Ammon's horn (tissue), 1 donor: ENCODE data around the gene USP3.

ENCODE experiments used
- DNase-seq: peaks from one replicate; pipeline ENCODE4 v3.0.0-alpha.2; 2016; ENCODE audit warnings: low spot score

The USP3 gene

DNA sequence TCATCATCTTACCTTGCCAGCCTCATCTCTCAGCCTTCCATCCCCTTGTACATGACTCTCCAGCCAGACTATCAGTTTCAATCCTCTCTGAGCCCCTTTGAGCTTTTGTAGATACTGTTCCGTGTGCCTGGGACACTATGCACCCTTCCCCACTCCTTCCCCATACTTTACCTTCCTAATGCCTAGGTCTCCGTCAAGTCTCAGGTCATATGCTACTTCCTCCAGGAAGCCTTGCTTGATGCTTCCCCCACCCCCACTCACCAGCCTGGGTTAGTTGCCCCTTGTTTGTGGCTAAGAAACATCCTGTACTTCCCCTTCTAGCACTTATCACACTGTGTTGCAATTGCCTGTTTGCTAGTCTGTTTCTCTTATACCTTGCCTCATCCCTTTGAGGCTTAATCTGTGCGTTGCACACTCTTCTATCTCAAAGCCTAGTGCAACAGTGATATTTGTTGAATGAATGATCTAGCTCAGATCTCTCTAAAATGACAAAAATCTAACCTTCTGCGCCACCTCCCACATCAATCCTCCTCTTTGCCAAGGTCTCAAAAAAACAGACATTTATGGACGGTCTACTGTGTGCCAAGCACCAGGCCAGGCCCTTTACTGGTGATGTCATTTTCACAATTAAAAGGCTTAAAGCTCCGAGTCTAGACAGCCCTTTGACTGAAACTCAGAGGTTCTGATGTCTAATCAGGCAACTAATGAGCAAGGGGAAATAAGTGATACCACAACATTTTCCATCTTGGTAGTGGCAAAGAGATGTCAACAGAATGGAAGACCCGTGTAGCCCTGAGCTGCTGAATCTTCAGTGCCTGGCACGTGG is 6.5 kb upstream of the USP3 start:
- peak; percentile 72 for DNase-seq

GRCh38 chr15:63499175-63499549 is 5.2 kb upstream of the USP3 start:
- DNase-seq = no peak

DNA sequence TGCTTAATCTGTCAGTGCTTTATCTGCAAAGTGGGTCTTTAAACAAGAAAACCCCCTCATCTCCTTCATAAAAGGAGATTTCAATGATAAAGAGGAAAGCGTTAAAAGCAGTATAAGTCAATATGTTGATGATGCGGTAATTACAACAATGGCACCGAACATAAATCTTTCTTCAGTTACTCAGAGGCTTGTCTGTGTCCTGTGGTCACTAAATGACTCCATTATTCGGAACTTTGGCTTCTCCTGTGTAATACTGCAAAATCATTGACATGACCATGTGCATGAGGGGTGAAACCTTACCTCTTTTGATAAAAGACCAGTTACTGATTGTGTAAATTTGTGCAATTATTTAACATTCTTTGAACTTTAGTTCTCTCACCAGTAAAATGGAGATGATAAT is 4.8 kb upstream of the USP3 start:
- no peak for DNase-seq

DNA sequence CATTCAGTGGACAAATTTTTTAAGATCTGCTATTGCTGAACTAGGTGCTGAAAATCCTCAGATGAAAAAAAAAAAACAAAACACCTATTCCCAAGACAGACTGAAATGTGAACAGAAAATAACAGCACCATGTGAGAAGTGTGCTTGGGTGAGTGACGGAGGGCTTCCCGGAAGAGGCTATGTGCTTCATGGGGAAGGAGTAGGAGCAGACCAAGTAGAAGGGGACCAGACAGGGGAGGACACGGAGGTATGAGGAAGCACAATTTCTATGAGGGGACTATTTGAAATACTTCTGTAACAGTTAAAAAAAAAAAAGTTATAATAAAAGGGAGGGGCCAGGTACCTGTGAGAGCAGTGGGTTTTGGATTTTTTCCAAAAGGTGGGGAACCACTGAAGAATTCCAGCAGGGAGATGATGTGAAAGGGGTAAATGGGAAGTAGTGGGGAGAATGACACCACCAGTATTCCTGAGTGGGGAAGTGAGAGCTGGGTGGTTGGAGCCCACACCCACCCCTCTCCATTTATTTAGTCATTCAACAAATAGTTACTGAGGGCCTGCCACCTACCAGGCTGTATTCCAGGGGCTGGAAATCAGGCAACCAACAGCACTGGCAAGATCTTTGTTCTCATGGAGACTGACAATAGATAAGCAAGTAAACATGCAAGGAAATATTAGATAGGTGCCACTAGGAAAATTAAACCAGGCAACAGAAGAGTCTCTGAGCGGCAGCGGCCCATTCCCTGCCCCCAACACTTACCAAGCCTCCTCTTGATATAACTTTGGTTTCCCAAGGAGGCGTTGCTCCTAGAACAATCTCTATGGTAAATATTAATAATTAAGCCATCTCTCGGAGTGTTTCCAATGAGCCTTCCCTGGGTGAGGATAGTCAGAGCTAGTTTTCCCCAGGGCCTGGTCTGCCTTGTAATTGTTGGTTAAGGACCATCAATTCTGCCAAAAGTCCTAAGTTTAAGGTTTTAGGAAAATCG is 3.8 kb upstream of the USP3 start:
- DNase-seq = no peak

DNA sequence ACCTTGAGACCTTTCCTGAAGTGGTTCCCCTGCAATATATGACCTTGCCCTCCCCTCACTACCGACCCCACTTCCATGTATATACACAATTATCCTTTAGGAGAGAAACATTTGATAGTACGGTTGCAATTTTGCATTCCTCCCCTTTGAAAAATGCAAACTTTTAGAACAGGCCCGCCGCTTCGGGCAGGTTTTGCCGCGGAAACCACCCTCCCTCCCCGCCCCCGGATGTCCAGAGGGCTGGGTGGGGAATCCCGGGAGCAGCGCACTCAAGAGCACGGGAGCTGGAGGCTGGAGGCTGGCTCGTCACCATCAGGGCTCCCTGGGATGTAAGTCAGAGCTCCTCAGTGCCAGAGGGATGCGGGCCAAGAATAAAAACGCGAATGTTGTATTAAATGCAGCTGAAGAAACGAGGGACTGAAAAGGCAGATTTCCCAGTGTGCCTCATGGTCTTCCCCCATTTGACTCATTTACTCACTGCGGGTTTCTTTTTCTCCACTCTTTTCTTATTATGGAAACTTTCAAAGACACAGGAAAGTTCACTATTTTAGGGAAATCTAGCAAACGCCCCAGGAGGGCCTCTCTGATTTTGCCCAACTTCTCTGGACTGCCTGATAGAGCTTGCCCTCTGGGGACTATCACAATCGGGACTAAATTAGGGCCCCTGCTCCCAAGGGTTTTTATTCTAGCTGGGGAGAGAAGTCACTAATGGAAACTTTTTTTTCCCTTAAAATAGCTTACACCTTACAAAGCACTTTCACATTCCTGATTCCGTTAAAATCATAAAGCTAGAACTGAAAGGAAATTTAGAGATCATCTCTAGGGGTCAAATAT is 2.9 kb upstream of the USP3 start:
- peak; percentile 80 for DNase-seq

GRCh38 chr15:63502137-63502766 is 2.1 kb upstream of the USP3 start:
- DNase-seq = no peak

DNA sequence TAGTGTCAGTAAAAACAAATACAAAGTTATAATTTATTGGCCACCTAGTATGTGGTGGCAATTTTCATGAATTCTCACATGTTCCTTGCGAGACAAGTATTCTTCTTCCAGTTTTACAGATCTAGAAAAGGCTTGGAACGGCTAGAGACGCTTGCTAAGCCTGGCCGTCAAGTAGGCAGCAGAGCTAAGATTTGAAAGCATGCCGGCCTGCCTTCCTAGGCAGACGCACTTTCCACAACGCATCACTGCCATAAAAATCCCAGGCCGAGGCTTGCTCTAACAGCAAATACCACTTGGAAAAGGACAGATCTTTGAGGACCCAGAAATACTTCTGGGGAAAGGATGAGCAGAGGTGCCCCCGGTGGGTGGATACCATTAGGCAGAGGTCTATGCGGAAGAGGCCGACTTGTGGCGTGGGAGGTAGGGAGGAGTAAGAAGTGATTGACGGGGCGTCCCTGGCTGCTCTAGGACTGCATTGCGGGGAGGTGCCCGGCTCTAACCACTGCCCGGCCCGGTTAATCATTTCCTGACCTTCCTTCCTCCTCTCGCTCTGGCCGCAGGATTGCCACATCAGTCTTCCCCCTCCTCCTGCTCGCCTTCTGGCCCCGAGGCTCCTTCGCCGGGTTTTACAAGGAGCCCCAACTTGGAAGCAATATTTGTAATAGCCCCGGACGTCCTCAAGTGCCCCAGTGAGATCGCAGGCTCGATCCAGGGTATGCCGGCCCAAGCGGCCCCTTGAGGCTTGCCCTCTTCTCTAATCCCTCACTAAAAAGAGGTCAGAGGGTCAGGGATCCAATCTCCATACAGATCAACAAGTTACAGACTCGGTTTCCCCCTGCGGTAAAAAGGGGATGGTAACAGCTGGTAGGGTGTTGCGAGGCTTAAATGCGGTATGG is 1.3 kb upstream of the USP3 start:
- peak; percentile 82 for DNase-seq

DNA sequence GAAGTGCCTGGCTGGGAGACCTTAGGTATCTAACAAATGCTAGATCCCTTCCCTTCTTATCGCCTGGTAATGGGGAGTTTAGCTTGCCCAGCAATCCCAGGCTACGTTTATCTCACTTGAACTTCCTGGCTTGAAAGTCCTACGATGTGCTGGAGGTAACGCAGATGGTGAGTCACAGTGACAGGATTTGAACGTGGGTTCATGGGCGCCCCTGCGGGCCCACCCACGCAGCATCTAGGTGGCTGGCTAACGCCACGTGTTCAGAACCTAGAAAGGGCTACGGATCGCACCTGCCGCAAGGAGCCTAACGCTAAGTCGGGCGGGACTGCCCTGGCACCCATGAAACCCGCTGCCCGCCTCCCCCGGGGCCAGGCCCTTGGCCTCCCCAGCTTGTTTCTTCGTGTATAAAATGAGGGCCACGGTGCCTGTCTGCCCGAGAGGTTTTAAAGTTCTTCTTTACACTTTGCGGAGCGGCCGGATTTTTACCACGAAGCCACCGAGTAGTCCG is 600 bp upstream of the USP3 start:
- peak; percentile 29 for DNase-seq

DNA sequence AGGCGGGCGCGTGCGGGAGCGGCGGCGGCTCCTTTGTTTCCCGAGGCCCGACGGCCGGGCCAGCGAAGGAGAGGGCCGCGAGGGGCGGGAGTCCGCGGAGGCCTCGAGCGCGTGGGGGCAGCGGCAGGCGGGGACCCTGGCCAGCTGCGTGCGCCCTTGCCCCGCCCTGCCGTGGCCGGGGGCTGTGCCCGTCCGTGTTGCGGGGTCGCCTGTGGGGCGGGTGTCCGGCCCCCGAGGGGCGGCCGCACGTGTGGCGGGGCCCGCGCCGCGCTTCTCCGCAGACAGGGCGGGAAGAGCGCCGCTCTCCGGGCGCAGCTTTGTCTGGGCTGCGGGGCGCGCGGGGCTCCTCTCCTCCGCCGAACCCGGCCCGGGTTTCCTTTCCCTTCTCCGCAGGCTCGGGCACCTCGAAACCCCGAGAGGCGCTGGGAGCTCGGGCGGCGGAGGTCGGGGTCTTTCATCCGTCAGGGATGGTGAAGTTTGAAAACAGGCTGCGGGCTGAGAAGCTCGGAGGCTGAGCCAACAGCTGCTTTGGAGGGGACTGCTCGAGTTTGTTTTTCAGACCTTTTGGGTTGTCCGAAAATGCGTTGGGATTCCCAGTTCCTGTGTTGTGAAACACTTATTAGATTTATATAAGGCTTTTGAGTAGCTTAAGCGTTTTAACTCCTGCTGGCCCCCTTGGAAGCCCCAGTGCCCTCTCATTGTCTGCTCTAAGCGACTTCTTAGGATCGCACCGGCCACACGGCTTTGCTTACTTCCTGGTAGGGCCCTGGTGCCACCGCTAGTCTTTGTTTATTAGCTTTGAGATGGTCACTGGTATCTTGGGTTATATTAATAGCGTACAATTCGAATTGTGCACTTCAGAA is 817 bp downstream of the USP3 start:
- DNase-seq = peak; percentile 71

GRCh38 chr15:63505842-63506222 is 1.4 kb downstream of the USP3 start:
- no peak for DNase-seq

GRCh38 chr15:63506537-63507035 is 2.2 kb downstream of the USP3 start:
- no peak for DNase-seq

GRCh38 chr15:63507878-63508818 is 3.8 kb downstream of the USP3 start:
- DNase-seq = no peak

DNA sequence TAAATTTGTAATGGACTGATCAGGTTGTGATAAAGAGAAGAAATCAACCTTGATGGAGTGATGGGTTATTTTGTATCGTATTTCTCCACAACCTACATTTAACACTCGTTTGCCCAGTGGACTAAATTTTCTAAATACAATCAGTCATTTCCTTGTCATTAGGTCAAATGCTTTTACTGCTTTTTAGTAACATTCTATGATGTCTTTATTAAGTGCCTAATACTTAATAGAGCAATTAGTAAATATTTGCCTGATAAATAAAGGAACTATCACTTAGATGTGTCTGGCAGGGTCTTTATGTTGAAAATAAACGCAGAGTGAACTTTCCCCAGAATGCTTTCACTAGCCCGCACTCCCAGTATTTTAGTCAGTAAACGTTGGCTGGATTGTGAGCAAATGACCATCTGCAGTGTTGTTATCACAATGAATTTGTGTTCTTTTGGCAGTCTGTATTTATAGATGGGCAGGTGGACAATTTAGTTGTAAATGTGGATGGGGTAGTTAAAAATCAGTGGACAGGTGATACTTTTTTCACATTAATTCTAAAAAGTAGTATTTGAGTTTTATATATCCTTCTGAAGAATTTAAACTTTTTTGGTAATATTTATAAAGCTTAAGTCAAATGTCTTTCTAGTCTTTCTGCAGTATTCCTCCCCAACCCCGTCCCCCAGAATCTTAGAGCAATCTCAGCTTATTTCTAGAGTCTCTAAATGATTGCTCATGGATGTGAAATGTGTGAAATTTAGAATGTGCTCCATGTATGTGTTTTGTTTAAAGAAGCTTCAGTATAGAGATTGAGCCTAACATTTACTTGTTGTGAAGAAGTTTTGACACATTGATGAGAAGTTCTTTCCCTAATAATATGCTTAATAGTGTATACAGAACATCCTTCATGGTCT is 4.9 kb downstream of the USP3 start:
- no peak for DNase-seq

DNA sequence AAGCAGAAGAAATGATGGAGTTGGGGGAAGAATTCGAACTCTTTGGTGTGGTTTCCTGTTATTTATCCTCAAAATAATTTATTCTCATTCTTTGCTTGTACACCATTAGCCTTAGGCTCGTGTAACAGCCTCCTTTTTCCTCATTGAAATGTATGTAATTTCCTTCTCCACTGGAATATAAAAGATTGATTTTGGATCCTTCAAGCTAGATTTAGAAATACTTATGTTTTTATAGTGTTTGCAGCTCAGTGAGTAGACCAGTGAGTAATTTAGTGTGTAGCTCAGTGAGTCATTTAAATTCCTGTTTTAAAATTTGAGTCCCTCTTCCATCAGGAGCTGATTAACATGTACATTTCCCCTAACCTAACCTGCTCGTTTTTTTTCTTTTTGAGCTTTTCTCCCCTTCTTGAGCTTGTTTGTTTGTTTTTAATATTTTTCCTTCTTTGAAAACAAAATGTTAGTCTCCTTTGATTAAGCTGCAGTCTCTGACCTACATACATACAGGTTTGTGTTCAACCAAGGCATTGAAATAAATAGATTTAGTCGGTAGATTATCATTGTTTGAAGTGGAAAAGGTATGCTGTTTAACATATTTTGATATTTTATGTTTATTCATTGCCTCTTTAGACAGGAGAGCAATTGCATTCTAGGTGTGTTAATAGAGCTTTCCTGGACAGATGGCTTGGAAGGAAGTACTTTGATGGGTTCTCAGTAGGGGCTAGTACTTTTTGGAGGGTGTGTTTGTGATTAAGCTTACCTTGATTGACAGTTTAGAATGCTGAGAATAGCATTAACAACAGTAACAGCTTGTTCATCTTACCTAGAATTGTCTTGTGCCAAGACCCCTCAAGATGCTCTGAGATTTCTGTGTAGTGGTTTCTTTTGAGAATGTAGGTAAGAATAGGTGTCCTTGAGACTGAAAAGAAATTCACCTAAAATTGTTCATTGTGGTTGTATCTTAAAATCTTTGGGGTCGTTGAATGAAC is 5.9 kb downstream of the USP3 start:
- DNase-seq = no peak

- no peak for DNase-seq
Measured at GRCh38 chr15:63512148-63512547, 7.8 kb downstream of the USP3 start.

DNA sequence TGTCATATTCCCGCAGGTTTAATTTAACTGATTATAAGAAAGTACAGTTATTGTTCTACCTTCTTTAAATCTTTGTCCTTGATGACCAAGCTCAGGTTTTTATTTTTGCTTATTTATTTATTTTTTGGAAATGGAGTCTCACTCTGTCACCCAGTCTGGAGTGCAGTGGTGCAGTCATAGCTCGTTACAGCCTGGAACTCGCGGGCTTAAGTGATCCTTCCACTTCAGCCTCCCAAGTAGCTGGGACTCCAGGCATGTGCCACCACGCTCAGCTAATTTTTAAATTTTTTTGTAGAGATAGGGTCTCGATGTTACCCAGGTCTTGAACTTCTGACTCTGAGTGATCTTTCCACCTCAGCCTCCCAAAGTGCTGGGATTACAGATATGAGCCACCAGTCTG is 8.9 kb downstream of the USP3 start:
- no peak for DNase-seq
